ENCODE results near the gene AP1G1.
"Not testable (repeated sequence)": the region's sequence is repeated elsewhere in the genome, so short reads cannot be mapped to it uniquely, and the experiment has no call there.

The AP1G1 gene

GRCh38 chr16:71808593-71809459, at the start of gene AP1G1:
AP1G1 (minus strand) TSS chr16:71808834; CDS start chr16:71789479, 19,355 bp downstream.
- peak; percentile 94 for DNase-seq

- no peak for DNase-seq
Measured at GRCh38 chr16:71855937-71856662, 47.5 kb upstream of the AP1G1 start.

DNA sequence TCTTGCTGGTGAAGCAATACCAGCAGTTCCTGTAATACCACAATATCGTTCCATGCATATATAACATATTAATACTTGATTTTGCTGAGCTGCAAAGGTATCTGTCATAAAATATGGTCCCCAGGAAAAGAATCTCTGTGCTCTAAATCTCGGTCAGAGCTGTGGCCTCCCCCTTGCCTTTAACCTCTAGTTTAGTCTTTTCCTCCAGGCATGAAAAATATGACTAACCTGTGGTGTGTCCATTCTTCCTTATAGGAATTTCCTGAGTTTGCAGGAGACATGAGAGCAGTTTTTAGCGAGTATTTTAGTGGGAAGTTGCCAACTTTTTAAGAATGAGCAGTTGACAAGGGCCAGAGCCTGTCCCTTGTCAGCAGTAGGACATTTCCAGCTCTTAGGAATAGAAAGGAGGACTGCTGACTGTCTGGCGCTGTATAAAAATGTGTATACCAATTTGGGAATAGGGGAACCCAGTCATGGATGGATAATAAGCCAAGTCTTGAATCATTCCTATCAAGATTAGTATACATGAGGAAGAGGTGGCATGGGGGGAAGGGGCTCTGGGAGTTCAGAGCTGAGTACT, 45.8 kb upstream of the AP1G1 start:
- no peak for DNase-seq

GRCh38 chr16:71853413-71853812, 44.8 kb upstream of the AP1G1 start:
- DNase-seq, result no peak

GRCh38 chr16:71852561-71852960, 43.9 kb upstream of the AP1G1 start:
- DNase-seq, result no peak

- DNase-seq, result no peak
Measured at GRCh38 chr16:71852158-71852557, 43.5 kb upstream of the AP1G1 start.

GRCh38 chr16:71851746-71852145, 43.1 kb upstream of the AP1G1 start:
- DNase-seq, result no peak

GRCh38 chr16:71848622-71849021, 40.0 kb upstream of the AP1G1 start:
- no peak for DNase-seq

- no peak for DNase-seq
Measured at GRCh38 chr16:71847096-71847495, 38.5 kb upstream of the AP1G1 start.

- no peak for DNase-seq
Measured at GRCh38 chr16:71846431-71846830, 37.8 kb upstream of the AP1G1 start.

GRCh38 chr16:71845639-71846430, 37.2 kb upstream of the AP1G1 start, which contains the start of gene ATXN1L:
ATXN1L (plus strand) TSS chr16:71845976; CDS start chr16:71849741, 3,765 bp downstream.
- peak; percentile 92 for DNase-seq

DNA sequence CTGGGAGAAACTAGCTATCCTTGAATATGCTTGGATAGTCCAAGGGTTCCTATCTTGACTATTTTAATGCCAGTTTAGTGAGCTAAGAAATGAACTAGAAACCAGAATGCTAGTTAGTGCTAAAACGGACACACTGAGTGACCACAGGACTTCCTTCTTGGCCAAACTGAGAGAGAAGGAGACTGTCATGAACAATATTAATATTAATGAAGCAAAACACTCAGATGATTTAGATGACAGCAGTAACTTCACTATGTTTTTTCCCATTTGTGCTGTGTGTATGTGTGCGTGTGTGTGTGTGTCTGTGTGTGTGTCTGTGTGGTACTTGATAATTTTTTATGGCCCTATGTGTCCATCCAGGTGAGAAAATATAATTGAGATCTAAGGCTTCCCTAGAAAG, 34.9 kb upstream of the AP1G1 start:
- no peak for DNase-seq

DNA sequence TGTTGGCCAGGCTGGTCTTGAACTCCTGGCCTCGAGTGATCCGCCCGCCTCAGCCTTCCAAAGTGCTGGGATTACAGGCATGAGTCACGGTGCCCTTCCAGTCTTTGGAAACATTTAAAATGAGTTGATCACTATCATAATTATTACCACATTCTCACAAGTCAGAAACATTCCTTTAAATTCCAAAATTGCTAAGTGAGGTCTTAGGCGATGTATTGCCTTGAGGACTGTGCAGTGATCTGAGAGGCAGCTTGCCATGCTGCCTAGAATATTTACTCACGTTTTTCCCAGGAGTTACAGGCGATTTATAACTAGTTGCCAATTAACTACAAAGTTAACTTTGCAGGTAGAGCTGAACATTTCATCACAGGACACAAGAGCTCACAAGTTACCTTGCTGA, 31.4 kb upstream of the AP1G1 start:
- DNase-seq, result no peak

DNA sequence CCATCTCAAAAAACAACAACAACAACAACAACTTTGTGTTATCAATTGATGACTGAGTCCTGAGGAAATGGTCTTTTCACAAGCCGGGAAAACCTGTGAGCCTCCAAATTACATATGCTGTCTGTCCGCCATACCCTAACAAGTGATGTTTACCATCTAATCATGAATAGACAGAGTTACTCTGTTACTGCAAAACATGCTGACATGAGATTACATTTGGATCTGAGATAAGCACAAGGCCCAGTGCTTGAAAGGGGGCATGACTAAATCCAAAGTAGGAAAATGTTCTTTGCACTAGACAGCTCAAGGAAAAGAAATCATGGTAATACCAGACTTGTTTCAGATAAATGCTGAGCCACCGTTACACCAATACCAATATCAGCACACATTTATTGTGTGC, 28.5 kb upstream of the AP1G1 start:
- DNase-seq, result no peak

- DNase-seq, result no peak
Measured at GRCh38 chr16:71834291-71834690, 25.7 kb upstream of the AP1G1 start.

DNA sequence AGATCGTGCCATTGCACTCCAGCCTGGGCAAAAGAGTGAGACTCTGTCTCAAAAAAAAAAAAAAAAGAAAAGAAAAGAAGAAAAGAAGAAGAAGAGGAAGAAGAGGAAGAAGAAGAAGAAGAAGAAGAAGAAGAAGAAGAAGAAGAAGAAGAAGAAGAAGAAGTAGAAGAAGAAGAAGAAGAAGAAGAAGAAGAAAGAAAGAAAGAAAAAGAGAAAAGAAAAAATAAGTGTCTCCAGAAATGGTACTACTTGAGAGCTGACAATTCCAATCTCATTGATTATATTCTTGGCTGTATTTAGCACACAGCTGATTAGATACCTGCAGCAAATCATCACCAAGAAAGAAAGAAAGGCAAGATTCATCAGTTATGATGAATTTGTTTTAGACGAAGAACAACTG, 23.5 kb upstream of the AP1G1 start:
- DNase-seq, result not testable (repeated sequence)

GRCh38 chr16:71831698-71832097, 23.1 kb upstream of the AP1G1 start:
- not testable (repeated sequence) for DNase-seq

GRCh38 chr16:71830359-71830758, 21.7 kb upstream of the AP1G1 start:
- DNase-seq, result no peak

- DNase-seq, result no peak
Measured at GRCh38 chr16:71826533-71827017, 17.9 kb upstream of the AP1G1 start.

- not testable (repeated sequence) for DNase-seq
Measured at GRCh38 chr16:71817155-71817500, 8.5 kb upstream of the AP1G1 start.

GRCh38 chr16:71811261-71811803, 2.7 kb upstream of the AP1G1 start:
- no peak for DNase-seq

DNA sequence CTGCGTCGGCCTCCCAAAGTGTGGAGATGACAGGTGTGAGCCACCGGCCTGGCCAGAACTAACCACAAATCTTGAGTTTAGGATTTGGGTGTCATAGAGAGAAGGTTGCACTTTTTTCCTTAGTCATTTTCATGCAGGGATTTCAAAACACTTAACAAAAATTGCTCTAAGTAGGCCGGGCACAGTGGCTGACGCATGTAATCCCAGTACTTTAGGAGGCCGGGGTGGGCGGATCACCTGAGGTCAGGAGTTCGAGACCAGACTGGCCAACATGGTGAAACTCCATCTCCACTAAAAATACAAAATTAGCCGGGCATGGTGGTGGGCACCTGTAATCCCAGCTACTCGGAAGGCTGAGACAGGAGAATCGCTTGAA, 1.5 kb upstream of the AP1G1 start:
- DNase-seq, result not testable (repeated sequence)
